Measurements from ENCODE around the gene P2RX2.

DNA sequence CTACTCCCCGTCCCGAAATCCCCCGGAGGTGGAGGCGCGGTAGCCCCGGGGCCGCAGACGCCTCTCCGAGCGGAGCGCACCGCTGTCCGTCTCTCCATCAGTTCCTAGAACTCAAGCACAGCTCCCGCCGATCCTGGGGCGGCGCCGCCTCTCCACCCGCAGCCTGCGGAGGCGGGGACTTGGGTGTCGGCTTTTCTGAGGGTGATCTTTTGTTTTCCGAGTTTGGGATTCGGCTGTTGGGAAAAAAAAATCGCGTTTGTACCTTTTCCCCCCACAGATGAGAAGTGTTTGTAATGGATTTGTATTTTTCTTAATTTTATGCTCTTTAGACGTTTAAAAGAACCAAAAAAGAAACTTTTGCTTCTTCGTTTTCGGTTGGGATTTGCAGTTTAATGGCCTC, 34.8 kb upstream of the P2RX2 start:
- TF ChIP-seq CTCF (IDR thresholded peaks at IDR 0.05) = no peak
- TF ChIP-seq POLR2A (IDR thresholded peaks at IDR 0.05) = no peak
